ENCODE results near the gene TBX1.

The TBX1 gene

DNA sequence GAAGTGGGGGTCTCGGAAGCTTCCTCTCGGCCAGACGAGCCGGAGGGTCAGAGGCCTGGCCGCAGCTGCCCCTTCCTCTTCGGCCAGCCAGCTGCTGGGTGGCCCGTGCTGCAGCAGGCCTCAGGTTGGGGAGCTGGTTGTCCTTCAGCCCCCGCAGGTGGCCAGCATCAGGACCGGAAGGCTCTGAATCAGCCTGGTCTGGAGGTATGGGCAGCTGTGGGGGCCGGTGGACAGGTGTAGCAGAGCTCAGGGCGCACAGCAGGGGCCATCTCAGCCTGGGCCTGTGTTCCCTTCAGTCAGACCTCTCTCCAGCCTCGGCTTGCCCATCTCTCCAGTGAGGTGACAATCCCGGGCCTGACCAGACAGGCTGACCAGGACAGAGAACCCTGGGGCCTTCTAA lies 13.9 kb upstream of the TBX1 start:
- TF ChIP-seq, protein P1, sequence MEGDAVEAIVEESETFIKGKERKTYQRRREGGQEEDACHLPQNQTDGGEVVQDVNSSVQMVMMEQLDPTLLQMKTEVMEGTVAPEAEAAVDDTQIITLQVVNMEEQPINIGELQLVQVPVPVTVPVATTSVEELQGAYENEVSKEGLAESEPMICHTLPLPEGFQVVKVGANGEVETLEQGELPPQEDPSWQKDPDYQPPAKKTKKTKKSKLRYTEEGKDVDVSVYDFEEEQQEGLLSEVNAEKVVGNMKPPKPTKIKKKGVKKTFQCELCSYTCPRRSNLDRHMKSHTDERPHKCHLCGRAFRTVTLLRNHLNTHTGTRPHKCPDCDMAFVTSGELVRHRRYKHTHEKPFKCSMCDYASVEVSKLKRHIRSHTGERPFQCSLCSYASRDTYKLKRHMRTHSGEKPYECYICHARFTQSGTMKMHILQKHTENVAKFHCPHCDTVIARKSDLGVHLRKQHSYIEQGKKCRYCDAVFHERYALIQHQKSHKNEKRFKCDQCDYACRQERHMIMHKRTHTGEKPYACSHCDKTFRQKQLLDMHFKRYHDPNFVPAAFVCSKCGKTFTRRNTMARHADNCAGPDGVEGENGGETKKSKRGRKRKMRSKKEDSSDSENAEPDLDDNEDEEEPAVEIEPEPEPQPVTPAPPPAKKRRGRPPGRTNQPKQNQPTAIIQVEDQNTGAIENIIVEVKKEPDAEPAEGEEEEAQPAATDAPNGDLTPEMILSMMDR (IDR thresholded peaks at IDR 0.05; ENCODE audit: low read depth, low read length): no peak
- H3K4me3 ChIP-seq (ENCODE audit: low read depth, low read length): no peak overlapping the region

DNA sequence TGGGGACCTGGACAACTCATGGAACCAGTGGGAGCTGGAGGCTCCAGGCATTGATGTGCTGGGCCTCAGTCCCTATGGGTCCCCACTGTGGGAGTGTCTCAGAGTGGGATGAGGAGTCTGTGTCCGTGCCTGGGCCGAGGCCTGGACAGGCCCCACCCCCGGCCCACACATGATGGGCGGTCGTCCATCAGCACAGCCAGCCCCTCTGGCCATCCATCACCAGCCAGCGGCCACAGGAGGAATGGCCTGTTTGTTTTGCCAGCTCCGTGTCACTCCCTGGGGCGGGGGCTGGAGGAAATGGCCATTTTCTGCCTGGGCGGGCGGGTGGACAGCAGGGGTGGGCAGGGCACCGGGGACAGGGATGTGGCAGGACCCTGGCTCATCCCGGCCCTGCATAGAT lies 13.0 kb upstream of the TBX1 start:
- TF ChIP-seq, protein P1 (IDR thresholded peaks at IDR 0.05; ENCODE audit: low read depth, low read length): no peak
- H3K4me3 ChIP-seq (ENCODE audit: low read depth, low read length): no peak overlapping the region

DNA sequence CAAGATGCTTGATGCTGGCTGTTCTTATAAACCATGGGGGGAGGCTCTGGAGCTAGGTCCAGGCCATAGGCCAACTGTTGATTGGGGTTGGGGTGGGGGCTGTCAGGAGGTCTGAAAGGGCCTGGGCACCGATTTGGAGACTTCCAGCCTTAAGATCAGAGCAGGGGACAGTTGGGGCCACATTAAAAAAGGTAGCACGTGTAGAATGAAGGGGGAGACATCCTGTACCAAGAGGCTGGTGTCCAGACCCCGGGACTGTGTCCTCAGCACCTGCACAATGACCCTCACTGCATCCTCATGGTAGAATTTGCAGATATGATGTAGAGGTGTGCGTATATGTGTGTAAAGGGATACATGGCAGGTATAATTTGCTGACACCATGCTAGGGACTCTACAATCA lies 12.4 kb upstream of the TBX1 start:
- TF ChIP-seq, protein P1 (IDR thresholded peaks at IDR 0.05; ENCODE audit: low read depth, low read length): no peak
- no peak overlapping the region for H3K4me3 ChIP-seq (ENCODE audit: low read depth, low read length)

DNA sequence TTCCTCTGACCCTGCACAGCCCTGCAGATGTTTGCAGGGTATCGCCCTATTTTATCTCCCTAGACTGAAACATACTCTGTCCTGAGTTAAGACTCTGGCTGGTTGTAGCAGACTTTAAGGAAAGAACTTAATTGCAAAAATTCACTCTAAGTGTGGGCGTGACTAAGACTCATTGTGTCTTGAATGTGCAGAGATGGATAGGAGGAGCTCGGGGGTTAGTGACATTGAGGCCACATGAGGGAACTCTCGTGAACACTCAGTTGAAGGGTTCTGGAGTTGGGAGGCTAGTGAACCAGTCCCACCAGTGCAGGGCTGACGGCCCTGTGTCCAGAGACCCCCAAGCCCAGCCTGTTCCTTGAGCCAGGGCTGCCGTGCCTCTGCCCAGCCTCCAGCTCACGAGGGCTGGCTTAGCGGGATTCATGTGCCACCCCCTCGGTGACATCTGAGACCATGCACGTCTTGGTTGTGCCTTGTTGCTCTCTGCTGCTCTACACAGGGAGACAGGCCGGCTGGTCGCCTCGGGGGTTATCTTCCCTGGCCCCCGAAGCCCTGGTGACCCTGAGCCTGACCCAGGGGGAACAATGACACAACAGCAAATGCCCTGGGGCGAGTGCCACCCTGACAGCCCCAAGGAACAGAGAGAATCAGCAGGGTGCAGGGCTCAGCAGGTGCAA lies 11.4 kb upstream of the TBX1 start:
- H3K4me3 ChIP-seq (ENCODE audit: low read depth, low read length): no peak overlapping the region
- TF ChIP-seq, protein P1 (IDR thresholded peaks at IDR 0.05; ENCODE audit: low read depth, low read length): no peak

DNA sequence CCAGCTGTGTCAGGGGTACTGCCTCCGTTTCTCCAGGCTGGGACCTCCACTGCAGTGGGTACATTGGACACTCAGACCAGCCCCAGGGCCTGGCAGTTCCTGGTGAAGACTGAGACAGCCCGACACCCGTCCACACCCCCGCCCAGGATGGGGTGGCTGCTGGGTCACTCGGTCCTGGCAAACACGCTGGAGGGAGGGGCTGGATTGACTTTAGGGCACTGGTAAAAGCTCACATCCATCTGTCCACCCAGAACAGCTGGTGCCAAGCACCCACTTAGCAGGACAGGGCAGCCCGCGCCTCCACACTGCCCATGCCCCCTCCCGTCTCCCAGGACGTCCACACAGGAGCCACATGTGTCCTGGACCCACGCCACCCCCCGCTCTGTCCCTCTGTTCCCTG lies 10.7 kb upstream of the TBX1 start:
- TF ChIP-seq, protein P1 (IDR thresholded peaks at IDR 0.05; ENCODE audit: low read depth, low read length): no peak
- no peak overlapping the region for H3K4me3 ChIP-seq (ENCODE audit: low read depth, low read length)

DNA sequence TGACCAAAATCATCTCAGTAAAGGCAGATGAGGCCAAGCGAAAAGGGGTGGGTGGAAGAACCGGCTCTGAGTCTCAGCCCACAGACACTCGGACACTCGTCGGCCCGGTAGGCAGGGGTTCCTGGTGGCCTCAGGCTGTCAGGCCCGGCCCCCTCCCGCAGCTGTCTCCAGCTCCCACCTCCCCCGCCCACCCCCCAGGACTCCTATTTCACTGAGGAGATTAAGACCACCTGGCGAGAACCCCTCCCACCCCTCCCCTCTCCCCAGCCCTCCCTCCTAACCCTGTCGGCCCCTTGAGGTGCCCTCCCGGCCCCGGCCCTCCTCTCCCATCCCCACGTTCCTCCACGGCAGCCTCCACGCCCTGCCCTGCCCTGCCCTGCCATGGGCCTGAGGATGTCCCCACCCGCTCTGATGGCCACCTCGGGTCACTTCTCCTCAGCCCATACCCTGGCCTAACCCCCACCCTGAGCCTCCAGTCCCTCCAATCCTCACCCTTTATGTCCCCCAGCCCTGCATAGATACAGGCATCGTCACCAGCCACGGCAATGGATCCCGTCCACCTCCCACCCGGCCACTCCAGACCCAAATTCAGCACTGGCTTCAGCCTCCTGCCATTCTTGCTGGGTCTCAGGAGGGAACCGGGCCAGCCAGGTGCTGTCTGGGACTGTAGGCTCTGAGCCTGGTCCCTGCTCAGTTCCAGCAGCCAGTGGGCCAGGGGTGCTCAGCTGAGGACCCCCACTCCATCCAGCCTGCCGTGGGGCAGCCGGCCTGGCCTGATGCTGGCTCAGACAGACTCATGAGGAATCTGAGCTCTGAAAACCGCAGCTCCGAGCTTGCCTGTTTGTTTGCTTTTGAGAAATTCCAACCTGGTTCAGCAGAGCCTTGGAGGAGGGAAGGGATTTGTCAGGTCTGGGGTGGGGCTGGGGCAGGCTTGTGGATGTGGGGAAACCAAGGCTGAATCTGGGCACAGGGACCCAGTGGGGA lies 9.8 kb upstream of the TBX1 start:
- TF ChIP-seq, protein P1 (IDR thresholded peaks at IDR 0.05; ENCODE audit: low read depth, low read length): no peak
- no peak overlapping the region for H3K4me3 ChIP-seq (ENCODE audit: low read depth, low read length)
